Immature natural killer cell (primary cell): ENCODE data around the gene PCDHB5. TPM values are rescaled to one million over a fixed set of nuclear protein-coding genes. Genes with fewer than 3 reads are reported as not detected.
"Not testable (repeated sequence)": the region's sequence is repeated elsewhere in the genome, so short reads cannot be mapped to it uniquely, and the experiment has no call there.

ENCODE experiments used
- DNase-seq, 3 donors: peaks; one replicate each; pipeline ENCODE4 v3.0.0; 2022; ENCODE audit warnings: mixed read lengths in 1 of 3
- H3K27ac Mint-ChIP-seq, 6 donors: one replicate each; pipeline ENCODE4 v1.8.0; 2020; ENCODE audit warnings: mixed read lengths in 6 of 6, mild to moderate bottlenecking in 5 of 6, inconsistent platforms in 4 of 6, moderate library complexity in 3 of 6
- H3K27me3 Mint-ChIP-seq, 3 donors: one replicate each; pipeline ENCODE4 v1.8.0; 2020 to 2021; ENCODE audit warnings: low read depth in 3 of 3, mild to moderate bottlenecking in 3 of 3, mixed read lengths in 3 of 3, moderate library complexity in 3 of 3, inconsistent platforms in 1 of 3
- H3K36me3 Mint-ChIP-seq, 3 donors: one replicate each; pipeline ENCODE4 v1.8.0; 2020; ENCODE audit warnings: mixed read lengths in 3 of 3, inconsistent platforms in 2 of 3, mild to moderate bottlenecking in 2 of 3
- H3K4me1 Mint-ChIP-seq, 2 donors: one replicate each; pipeline ENCODE4 v1.8.0; 2020; ENCODE audit warnings: inconsistent platforms in 2 of 2, mild to moderate bottlenecking in 2 of 2, mixed read lengths in 2 of 2, moderate library complexity in 1 of 2
- H3K4me3 Mint-ChIP-seq, 5 donors: one replicate each; pipeline ENCODE4 v1.8.0; 2020; ENCODE audit warnings: mild to moderate bottlenecking in 5 of 5, mixed read lengths in 5 of 5, inconsistent platforms in 3 of 5, moderate library complexity in 3 of 5
- H3K9me3 Mint-ChIP-seq, 6 donors: one replicate each; pipeline ENCODE4 v1.8.0; 2020; ENCODE audit warnings: mild to moderate bottlenecking in 6 of 6, mixed read lengths in 6 of 6, inconsistent platforms in 4 of 6, moderate library complexity in 3 of 6
- polyA plus RNA-seq, 3 donors: library from polyadenylated mRNA; unstranded; fragments of 300-500 nt; fragmentation: Illumina TruSeq; gene quantifications; one replicate each; pipeline ENCODE4 v1.2.3, GENCODE V29; 2021

The PCDHB5 gene
- polyA plus RNA-seq, 3 donors from 2014 or later: not detected

- DNase-seq, H3K4me1 Mint-ChIP-seq, H3K4me3 Mint-ChIP-seq, H3K27me3 Mint-ChIP-seq, H3K27ac Mint-ChIP-seq, H3K36me3 Mint-ChIP-seq: not testable (repeated sequence)
- peaks cover 2 to 24% (median 11%) of the 10 kb centered on the region in 6 donors for H3K9me3 Mint-ChIP-seq
Observed at GRCh38 chr5:141123396-141124135, 11.4 kb upstream of the PCDHB5 start.

GRCh38 chr5:141127305-141127704 lies 7.7 kb upstream of the PCDHB5 start:
- peaks cover 0 to 9% (median 0%) of the 10 kb centered on the region in 3 donors for H3K27me3 Mint-ChIP-seq
- no peak overlapping the region for H3K27ac Mint-ChIP-seq
- DNase-seq: no peak
- no peaks in the 10 kb centered on the region for H3K4me1 Mint-ChIP-seq
- peaks cover 5 to 25% (median 12%) of the 10 kb centered on the region in 6 donors for H3K9me3 Mint-ChIP-seq
- no peak overlapping the region for H3K4me3 Mint-ChIP-seq
- peaks cover 0 to 6% (median 5%) of the 10 kb centered on the region in 3 donors for H3K36me3 Mint-ChIP-seq

- Mint-ChIP-seq H3K27ac (no peak overlapping the region), H3K9me3 (peaks cover 14 to 56% (median 27%) of the 10 kb centered on the region in 6 donors), H3K36me3 (peaks cover 0 to 3% (median 0%) of the 10 kb centered on the region in 3 donors), H3K4me3 (no peak overlapping the region), H3K4me1 (no peaks in the 10 kb centered on the region), H3K27me3 (peaks cover 0 to 7% (median 6%) of the 10 kb centered on the region in 3 donors)
- no peak for DNase-seq
Observed at GRCh38 chr5:141135718-141136266, 786 bp downstream of the PCDHB5 start.

- not testable (repeated sequence) for H3K36me3 Mint-ChIP-seq, H3K4me1 Mint-ChIP-seq, H3K4me3 Mint-ChIP-seq, DNase-seq, H3K27me3 Mint-ChIP-seq, H3K27ac Mint-ChIP-seq
- peaks cover 14 to 54% (median 31%) of the 10 kb centered on the region in 6 donors for H3K9me3 Mint-ChIP-seq
Observed at GRCh38 chr5:141137346-141137745, 2.3 kb downstream of the PCDHB5 start.

- peak within 1 kb of the TSS in 1 of 5 donors; percentile 25 for H3K4me3 Mint-ChIP-seq
- H3K9me3 Mint-ChIP-seq: peaks cover 11 to 47% (median 18%) of the 10 kb centered on the region in 6 donors
- H3K27ac Mint-ChIP-seq: no peak within 1 kb of the TSS
- H3K27me3 Mint-ChIP-seq: peaks cover 0 to 5% (median 4%) of the 10 kb centered on the region in 3 donors
- no peaks in the 10 kb centered on the region for H3K4me1 Mint-ChIP-seq
- H3K36me3 Mint-ChIP-seq: peaks cover 0 to 10% (median 0%) of the 10 kb centered on the region in 3 donors
- DNase-seq: no peak
Observed at GRCh38 chr5:141149812-141150211, 14.8 kb downstream of the PCDHB5 start, which contains the start of gene PCDHB6. TSS of gene PCDHB6 (plus strand) at chr5:141150057. CDS start at chr5:141150258, 201 bp downstream.

GRCh38 chr5:141150224-141150992 lies 15.4 kb downstream of the PCDHB5 start:
- Mint-ChIP-seq H3K4me3 (peak overlapping the region in 1 of 5 donors; percentile 25), H3K36me3 (peaks cover 0 to 10% (median 0%) of the 10 kb centered on the region in 3 donors), H3K4me1 (no peaks in the 10 kb centered on the region), H3K9me3 (peaks cover 11 to 47% (median 21%) of the 10 kb centered on the region in 6 donors), H3K27me3 (peaks cover 0 to 8% (median 4%) of the 10 kb centered on the region in 3 donors), H3K27ac (no peak overlapping the region)
- no peak for DNase-seq

GRCh38 chr5:141150993-141151325 lies 16.0 kb downstream of the PCDHB5 start:
- Mint-ChIP-seq H3K4me3 (no peak overlapping the region), H3K9me3 (peaks cover 12 to 53% (median 24%) of the 10 kb centered on the region in 6 donors), H3K4me1 (no peaks in the 10 kb centered on the region), H3K27me3 (peaks cover 0 to 9% (median 3%) of the 10 kb centered on the region in 3 donors), H3K36me3 (peaks cover 0 to 10% (median 0%) of the 10 kb centered on the region in 3 donors), H3K27ac (no peak overlapping the region)
- no peak for DNase-seq

- not testable (repeated sequence) for H3K4me1 Mint-ChIP-seq, H3K27ac Mint-ChIP-seq, H3K36me3 Mint-ChIP-seq, H3K4me3 Mint-ChIP-seq, DNase-seq
- peaks cover 18 to 59% (median 27%) of the 10 kb centered on the region in 6 donors for H3K9me3 Mint-ChIP-seq
- H3K27me3 Mint-ChIP-seq: peaks cover 0 to 14% (median 3%) of the 10 kb centered on the region in 3 donors
Observed at GRCh38 chr5:141151632-141152031, 16.6 kb downstream of the PCDHB5 start.

- not testable (repeated sequence) for H3K36me3 Mint-ChIP-seq, H3K4me1 Mint-ChIP-seq, H3K4me3 Mint-ChIP-seq, DNase-seq, H3K27ac Mint-ChIP-seq
- Mint-ChIP-seq H3K27me3 (peaks cover 0 to 16% (median 4%) of the 10 kb centered on the region in 3 donors), H3K9me3 (peaks cover 18 to 64% (median 30%) of the 10 kb centered on the region in 6 donors)
Observed at GRCh38 chr5:141152096-141152495, 17.1 kb downstream of the PCDHB5 start.

GRCh38 chr5:141155540-141156374 lies 20.8 kb downstream of the PCDHB5 start:
- DNase-seq: no peak
- Mint-ChIP-seq H3K27me3 (peaks cover 1 to 15% (median 6%) of the 10 kb centered on the region in 3 donors), H3K9me3 (peaks cover 20 to 55% (median 34%) of the 10 kb centered on the region in 6 donors), H3K4me1 (no peaks in the 10 kb centered on the region), H3K27ac (no peak overlapping the region), H3K36me3 (peaks cover 0 to 5% (median 5%) of the 10 kb centered on the region in 3 donors), H3K4me3 (no peak overlapping the region)

- not testable (repeated sequence) for H3K36me3 Mint-ChIP-seq, H3K27ac Mint-ChIP-seq, DNase-seq, H3K4me3 Mint-ChIP-seq, H3K4me1 Mint-ChIP-seq
- H3K9me3 Mint-ChIP-seq: peaks cover 17 to 45% (median 28%) of the 10 kb centered on the region in 6 donors
- peaks cover 1 to 20% (median 6%) of the 10 kb centered on the region in 3 donors for H3K27me3 Mint-ChIP-seq
Observed at GRCh38 chr5:141157356-141157755, 22.4 kb downstream of the PCDHB5 start.

GRCh38 chr5:141157901-141158300 lies 22.9 kb downstream of the PCDHB5 start:
- Mint-ChIP-seq H3K27me3 (peaks cover 1 to 20% (median 6%) of the 10 kb centered on the region in 3 donors), H3K9me3 (peaks cover 15 to 41% (median 24%) of the 10 kb centered on the region in 6 donors)
- DNase-seq, H3K4me3 Mint-ChIP-seq, H3K27ac Mint-ChIP-seq, H3K36me3 Mint-ChIP-seq, H3K4me1 Mint-ChIP-seq: not testable (repeated sequence)
